DMS114 treated with DMSO at 0.1 percent for 48 hours (cell line): Measurements from ENCODE around the gene KRTAP9-3.
"Not testable (repeated sequence)": the region's sequence is repeated elsewhere in the genome, so short reads cannot be mapped to it uniquely, and the experiment has no call there.

ENCODE experiments used
- DNase-seq: peaks from one replicate; lab custom pipeline; 2025; ENCODE audit not compliant: unreplicated experiment; lab: John Stamatoyannopoulos, UW

The KRTAP9-3 gene, protein sequence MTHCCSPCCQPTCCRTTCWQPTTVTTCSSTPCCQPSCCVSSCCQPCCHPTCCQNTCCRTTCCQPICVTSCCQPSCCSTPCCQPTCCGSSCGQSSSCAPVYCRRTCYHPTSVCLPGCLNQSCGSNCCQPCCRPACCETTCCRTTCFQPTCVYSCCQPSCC

DNA sequence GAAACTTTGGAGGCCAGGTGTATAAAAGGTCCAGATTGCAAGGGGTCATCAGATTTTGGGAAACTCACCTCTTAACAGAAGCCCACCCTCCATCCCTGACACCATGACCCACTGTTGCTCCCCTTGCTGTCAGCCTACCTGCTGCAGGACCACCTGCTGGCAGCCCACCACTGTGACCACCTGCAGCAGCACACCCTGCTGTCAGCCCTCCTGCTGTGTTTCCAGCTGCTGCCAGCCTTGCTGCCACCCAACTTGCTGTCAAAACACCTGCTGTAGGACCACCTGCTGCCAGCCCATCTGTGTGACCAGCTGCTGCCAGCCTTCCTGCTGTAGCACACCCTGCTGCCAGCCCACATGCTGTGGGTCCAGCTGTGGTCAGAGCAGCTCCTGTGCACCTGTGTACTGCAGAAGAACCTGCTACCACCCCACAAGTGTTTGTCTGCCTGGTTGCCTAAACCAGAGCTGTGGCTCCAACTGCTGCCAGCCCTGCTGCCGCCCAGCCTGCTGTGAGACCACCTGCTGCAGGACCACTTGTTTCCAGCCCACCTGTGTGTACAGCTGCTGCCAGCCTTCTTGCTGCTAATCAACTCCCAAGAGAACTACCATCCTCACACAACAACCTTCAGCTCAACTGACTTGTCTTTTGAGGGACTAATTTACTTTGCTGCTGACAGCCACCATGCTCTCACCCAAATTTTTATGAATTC, at the start of gene KRTAP9-3:
Gene KRTAP9-3, plus strand, starts transcription at position 51 of the 707 bp plus-strand sequence. Its CDS starts 53 bp downstream, at position 104.
- not testable (repeated sequence) for DNase-seq

DNA sequence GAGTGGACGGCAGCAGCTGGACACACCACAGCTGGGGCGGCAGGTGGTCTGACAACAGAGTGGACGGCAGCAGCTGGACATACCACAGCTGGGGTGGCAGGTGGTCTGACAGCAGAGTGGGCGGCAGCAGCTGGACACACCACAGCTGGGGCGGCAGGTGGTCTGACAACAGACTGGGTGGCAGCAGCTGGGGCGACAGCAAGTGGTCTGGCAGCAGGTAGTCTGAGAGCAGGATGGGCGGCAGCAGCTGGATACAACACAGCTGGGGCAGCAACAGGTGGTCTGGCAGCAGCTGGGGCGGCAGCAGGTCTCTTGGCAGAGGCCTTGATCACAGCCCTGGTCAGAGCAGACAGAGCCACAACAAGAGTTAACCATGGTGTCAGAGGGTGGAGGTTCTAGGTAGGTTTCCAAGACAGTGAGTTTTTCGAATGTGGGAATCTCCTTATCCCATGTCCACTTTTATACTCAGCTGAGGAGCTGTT, 47.7 kb upstream of the KRTAP9-3 start, which contains the start of gene KRTAP4-1:
Gene KRTAP4-1, minus strand, starts transcription at position 432 of the 482 bp plus-strand sequence. Its CDS starts 57 bp downstream, at position 375.
- DNase-seq = no peak

DNA sequence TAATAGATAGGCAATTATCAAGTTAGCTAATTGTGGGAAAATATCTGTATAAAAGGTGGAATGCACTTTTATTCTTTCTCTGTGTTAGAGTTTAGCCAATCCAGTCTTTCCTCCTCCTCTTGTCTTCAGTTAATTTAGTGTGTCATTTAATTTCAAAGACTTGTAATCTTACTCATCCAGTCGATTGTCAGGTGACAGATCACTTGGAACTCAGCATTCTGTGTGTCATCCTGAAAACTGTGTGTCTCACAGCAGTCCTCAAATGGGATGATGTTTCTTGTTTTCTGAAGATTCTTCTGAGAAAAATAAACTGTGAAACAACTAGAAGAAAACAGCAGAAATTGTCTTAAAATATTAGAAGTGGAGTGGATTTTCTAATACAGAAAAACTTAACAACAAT, 47.2 kb upstream of the KRTAP9-3 start:
- DNase-seq = no peak

DNA sequence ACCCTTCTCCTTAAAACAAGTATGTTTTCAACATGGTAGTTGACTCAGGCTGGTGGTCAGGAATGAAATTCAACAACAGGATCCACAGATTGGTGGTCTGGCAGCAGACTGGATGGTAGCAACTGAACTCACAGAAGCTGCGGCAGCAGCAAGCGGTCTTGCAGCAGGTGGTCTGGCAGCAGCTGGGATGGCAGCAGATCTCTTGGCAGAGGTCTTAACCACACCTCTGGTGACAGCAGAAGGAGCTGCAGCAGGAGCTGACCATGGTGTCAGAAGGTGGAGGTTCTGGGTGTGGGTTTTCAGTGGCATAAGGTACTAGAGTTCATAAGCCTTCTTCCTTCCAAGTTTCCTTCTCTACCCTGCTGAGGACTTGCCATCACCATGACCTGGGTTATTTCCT, 45.4 kb upstream of the KRTAP9-3 start:
- DNase-seq = no peak

DNA sequence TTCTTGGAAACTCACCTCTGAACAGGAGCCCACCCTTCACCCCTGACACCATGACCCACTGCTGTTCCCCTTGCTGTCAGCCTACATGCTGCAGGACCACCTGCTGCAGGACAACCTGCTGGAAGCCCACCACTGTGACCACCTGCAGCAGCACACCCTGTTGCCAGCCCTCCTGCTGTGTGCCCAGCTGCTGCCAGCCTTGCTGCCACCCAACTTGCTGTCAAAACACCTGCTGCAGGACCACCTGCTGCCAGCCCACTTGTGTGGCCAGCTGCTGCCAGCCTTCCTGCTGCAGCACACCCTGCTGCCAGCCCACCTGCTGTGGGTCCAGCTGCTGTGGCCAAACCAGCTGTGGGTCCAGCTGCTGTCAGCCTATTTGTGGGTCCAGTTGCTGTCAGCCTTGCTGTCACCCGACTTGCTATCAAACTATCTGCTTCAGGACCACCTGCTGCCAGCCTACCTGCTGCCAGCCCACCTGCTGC, 42.4 kb upstream of the KRTAP9-3 start, which contains the start of gene KRTAP9-1:
Gene KRTAP9-1, plus strand, starts transcription at position 51 of the 482 bp plus-strand sequence. Its CDS starts 0 bp downstream, at position 51.
- not testable (repeated sequence) for DNase-seq

DNA sequence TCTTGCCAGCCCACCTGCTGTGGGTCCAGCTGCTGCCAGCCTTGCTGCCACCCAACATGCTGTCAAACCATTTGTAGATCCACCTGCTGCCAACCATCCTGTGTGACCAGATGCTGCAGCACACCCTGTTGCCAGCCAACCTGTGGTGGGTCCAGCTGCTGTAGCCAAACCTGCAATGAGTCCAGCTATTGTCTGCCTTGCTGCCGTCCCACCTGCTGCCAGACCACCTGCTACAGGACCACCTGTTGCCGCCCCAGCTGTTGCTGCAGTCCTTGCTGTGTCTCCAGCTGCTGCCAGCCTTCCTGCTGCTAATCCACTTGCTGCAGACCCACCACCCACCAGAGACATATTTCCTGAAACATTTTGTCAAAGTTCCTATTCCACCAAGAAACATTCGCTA, 41.9 kb upstream of the KRTAP9-3 start:
- no peak for DNase-seq

DNA sequence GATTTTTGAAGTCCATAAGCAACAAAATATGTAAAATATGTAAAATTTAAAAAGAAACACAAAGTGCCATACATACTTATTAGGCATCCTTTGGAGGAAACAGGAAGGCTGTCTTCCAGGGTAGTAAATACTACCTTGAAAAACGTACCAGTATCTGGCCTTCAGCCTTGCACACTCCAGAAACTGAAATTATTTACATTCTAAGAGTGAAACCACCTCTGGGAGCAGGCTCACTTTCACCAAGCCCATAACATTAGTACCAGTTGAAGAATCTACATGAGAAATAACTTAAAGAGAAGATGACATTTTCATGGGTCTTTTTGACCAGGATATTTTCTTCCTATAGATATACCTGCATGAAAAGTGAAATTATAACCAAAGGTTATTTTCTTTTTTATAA, 36.2 kb upstream of the KRTAP9-3 start:
- no peak for DNase-seq

DNA sequence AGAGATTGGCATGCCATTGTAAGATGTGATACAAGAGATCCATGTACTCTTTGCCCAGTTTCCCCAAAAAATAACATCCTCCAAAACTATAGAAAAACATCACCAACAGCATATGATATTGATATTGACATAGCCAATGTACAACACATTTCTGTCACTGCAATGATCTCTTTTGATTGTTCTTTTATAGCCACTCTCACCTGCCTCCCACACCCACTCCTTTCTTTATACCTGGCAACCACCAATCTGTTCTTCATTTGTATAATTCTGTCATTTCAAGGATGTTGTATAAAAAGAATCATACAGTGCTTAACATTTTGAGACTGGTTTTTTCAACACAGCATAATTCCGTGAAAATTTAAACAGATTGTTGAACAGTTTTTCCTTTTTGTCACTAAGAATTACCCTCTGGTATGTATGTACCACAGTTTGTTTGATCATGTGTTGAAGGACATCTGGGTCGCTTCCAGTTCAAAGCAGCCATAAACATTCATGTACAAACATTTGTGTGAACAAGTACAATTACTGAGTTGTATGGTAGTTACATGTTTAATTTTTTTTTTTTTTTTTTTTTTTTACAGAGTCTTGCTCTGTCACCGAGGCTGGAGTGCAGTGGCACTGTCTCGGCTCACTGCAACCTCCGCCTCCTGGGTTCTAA, 32.7 kb upstream of the KRTAP9-3 start:
- no peak for DNase-seq

DNA sequence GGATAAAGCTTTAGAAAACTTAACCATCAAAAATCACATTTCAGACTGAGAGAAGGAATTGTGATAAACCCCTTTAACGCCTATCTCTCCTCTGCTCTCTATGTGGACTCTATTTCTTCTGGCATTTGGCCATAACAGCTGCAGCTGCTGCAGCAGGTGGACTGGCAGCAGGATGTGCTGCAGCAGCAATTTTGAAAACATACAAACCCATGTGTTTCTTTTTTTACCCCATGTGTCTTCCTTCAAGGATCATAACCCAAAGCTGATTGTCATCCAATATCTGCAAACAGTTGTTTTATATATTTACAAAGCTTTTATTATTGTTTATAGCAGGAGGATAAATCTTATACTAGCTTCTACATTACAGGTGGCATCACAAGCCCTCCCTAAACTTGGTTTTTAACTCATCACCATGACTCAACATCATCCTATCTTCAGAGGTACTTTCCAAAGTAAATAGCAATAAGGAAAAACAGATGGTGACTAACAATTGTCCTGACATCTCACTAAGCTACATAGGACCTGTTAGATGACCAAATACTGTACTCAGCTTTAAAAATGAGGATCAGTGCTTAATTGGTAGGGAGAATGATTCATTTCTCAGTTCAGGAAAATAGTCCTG, 20.3 kb upstream of the KRTAP9-3 start:
- no peak for DNase-seq

DNA sequence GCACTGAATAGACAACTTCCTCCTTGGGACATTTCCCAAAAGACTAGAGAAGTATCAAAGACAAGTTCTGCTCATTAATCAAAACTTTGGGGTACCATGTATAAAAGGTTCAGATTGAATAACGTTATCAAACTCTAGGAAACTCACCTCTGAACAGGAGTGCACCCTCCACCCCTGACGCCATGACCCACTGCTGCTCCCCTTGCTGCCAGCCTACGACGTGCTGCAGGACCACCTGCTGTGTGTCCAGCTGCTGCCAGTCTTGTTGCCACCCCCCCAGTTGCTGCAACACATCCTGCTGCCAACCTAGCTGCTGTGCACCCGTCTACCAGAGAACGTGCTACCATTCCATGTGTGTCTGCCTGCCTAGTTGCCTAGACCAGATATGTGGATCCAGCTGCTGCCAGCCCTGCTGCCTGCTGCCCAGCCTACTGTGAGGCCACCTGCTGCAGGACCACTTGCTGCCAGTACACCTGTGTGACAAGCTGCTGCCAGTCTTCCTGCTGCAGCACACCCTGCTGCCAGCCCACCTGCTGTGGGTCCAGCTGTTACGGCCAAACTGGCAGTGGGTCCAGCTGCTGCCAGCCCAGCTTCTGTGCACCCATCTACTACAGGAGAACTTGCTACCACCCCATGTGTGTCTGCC, 19.6 kb upstream of the KRTAP9-3 start:
- no peak for DNase-seq

DNA sequence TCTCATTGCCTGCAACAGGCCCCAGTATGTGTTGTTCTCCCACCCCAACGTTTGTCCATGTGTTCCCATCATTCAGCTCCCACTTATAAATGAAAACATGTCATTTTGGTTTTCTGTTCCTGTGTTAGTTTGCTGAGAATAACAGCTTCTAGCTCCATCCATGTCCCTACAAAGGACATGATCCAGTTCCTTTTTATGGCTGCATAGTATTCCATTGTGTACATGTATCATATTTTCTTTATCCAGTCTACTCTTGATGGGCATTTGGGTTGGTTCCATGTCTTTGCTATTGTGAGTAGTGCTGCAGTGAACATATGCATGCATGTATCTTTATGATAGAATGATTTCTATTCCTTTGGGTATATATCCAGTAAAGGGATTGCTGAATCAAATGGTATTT, 16.6 kb upstream of the KRTAP9-3 start:
- DNase-seq = no peak

DNA sequence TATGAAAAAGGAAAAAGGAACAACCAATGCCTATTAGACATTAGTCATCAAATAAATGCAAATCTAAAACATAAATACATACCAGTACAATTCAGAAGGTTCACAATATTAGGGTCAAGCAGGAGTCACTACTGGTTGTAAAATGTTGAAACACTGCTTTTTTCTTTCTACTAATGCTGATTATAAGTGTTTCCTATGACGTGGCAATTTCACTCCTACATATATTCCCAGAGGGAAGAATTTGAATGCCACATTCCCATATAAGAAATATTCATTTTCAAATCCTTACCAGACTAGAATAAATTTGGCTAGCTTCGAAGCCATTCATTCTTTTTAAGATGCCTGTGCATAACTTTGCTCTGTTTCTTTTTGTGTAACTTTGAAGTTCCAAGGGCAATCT, 8.4 kb upstream of the KRTAP9-3 start:
- no peak for DNase-seq

DNA sequence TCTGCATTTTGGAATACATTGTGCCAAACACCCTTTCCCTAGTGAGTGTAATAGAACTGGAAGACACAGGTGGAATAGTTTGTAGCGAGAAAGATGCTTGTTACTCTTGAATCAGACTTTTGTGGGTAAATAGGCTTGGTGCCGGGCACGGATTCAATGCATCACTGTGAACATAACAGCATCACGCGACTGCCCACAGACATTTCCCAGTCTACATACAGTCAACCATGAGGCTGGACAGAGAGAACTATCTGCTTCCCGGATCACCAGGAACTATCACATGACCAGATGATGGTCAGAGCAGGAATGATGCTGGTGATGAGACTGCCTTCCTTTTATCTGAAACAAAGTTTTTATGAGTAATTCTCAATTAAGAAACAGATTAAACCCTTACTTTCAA, 6.2 kb upstream of the KRTAP9-3 start:
- no peak for DNase-seq

DNA sequence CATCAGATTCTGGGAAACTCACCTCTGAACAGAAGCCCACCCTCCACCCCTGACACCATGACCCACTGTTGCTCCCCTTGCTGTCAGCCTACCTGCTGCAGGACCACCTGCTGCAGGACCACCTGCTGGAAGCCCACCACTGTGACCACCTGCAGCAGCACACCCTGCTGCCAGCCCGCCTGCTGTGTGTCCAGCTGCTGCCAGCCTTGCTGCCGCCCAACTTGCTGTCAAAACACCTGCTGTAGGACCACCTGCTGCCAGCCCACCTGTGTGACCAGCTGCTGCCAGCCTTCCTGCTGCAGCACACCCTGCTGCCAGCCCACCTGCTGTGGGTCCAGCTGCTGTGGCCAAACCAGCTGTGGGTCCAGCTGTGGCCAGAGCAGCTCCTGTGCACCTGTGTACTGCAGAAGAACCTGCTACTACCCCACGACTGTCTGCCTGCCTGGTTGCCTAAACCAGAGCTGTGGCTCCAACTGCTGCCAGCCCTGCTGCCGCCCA, 5.6 kb upstream of the KRTAP9-3 start, which contains the start of gene KRTAP9-2:
Gene KRTAP9-2, plus strand, starts transcription at position 51 of the 498 bp plus-strand sequence. Its CDS starts 7 bp downstream, at position 58.
- DNase-seq = not testable (repeated sequence)

DNA sequence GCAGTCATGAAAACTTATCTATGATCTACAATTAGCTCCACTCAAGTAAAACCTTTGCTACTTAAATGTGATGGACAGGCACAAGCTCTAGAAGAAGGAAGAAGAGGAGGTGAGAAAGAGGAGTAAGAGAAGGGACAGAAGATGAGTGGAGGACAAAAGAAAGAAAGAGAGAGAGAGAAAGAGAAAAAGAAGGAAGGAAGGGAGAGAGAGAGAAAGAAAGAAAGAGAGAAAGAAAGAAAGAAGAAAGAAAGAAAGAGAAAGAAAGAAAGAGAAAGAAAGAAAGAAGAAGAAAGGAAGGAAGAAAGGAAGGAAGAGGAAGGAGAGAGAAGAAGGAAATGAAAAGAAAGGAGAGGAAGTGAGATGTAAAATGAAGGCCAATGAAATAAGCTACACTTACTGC, 2.2 kb upstream of the KRTAP9-3 start:
- no peak for DNase-seq

DNA sequence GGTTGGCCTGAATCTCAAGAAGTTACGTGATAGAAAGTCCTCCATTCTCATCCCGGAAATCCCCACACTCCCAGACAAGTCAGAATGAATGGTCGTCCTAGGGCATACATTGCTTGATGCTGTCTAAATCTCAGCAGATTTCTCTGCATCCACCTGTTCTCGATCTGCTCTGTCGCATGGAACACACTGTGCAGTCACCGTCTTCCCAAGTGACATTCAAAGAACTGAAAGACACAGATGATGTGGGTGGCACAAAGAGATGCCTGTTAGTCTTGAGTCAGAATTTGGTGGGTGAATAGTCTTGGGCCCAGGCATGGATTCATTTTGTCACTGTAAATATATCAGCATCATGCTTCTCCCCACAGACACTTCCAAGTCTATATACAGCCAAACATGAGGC, 518 bp upstream of the KRTAP9-3 start:
- DNase-seq = no peak

DNA sequence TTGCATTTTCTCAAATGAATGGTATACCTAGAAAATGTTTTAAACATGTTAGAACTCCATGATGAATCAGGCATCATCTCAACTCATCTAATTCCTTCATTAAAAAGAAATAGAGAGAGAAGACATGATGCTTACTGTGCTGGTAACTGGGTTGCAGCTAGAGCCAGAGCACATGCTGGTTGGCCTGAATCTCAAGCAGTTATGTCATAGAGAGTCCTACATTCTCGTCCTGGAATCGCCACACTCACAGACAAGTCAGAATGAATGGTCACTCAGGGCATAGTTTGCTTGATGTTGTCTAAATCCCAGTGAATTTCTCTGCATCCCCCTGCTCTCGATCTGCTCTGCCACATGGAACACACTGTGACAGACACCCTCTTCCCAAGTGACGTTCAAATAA, 4.9 kb downstream of the KRTAP9-3 start:
- not testable (repeated sequence) for DNase-seq

DNA sequence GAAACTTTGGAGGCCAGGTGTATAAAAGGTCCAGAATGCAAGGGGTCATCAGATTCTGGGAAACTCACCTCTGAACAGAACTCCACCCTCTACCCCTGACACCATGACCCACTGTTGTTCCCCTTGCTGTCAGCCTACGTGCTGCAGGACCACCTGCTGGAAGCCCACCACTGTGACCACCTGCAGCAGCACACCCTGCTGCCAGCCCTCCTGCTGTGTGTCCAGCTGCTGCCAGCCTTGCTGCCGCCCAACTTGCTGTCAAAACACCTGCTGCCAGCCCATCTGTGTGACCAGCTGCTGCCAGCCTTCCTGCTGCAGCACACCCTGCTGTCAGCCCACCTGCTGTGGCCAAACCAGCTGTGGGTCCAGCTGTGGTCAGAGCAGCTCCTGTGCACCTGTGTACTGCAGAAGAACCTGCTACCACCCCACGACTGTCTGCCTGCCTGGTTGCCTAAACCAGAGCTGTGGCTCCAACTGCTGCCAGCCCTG, 5.7 kb downstream of the KRTAP9-3 start, which contains the start of gene KRTAP9-8:
Gene KRTAP9-8, plus strand, starts transcription at position 51 of the 489 bp plus-strand sequence. Its CDS starts 53 bp downstream, at position 104.
- not testable (repeated sequence) for DNase-seq

DNA sequence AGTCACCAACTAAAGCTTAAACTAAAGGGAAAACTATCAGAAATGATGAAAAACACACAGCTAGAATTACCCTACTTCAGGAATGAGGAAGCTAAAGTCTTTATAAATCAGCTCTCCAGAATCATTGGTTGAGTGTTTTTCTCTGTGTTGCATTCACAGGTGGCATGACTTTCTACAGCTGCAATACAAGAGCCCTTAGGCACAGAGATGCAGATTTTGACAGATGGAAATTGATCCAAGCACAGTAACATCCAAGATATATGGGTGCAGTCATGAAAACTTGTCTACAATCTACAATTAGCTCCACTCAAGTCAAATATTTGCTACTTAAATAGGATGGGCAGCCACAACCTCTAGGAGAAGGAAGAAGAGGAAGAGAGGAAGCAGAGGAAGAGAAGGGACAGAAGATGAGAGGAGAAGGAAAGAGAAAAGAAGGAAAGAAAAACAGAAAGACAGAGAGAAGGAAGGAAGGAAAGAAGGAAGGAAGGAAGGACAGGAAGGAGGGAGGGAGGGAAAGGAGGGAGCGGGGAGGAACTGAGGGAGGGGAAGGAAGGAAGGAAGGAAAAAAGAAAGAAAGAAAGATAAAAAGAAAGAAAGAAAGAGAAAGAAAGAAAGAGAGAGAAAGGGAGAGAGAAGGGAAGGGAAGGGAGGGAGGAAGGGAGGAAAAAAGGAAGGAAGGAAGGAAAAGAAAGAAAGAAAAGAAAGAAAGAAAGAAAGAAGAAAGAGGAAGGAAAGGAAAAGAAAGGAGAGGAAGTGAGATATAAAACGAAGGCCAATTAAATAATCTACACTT, 14.9 kb downstream of the KRTAP9-3 start:
- not testable (repeated sequence) for DNase-seq
